Sigmoid colon (tissue), 7 donors: Measurements from ENCODE around the gene GPATCH2. TPM values are rescaled to one million over a fixed set of nuclear protein-coding genes. Genes with fewer than 3 reads are reported as not detected.

Experiments used
- DNase-seq: peaks from one replicate; pipeline ENCODE4 v3.0.0-alpha.2; 2019
- H3K27ac ChIP-seq, 4 donors: fragments of 200-600 bp; sonication (generic); one replicate each; pipeline ENCODE4 v1.5.1; 2016 to 2019; ENCODE audit warnings: mild to moderate bottlenecking in 1 of 4
- H3K27me3 ChIP-seq, 3 donors: fragments of 200-600 bp; sonication (generic); one replicate each; pipeline ENCODE4 v1.5.1; 2019; ENCODE audit warnings: mild to moderate bottlenecking in 1 of 3
- H3K36me3 ChIP-seq, 4 donors: fragments of 200-600 bp; sonication (generic); one replicate each; pipeline ENCODE4 v1.5.1; 2016 to 2019
- H3K4me1 ChIP-seq, 4 donors: fragments of 200-600 bp; sonication (generic); one replicate each; pipeline ENCODE4 v1.5.1; 2017 to 2019
- H3K4me3 ChIP-seq, 4 donors: fragments of 200-600 bp; sonication (generic); one replicate each; pipeline ENCODE4 v1.5.1; 2017 to 2019; ENCODE audit warnings: mild to moderate bottlenecking in 2 of 4, moderate library complexity in 1 of 4
- H3K9me3 ChIP-seq, 4 donors: fragments of 200-600 bp in 3 of 4; sonication (generic) in 3 of 4; one replicate each; pipeline versions ENCODE4 v1.5.1 to v1.6.1; 2013 to 2019
- EP300 ChIP-seq, 4 donors: sonication (generic); formaldehyde crosslinking; IDR thresholded peaks; one replicate each; pipeline ENCODE4 v1.6.1; 2017; ENCODE audit warnings: antibody characterized with exemption in 4 of 4
- POLR2A ChIP-seq, 2 donors: fragments of 450-650 bp; IDR thresholded peaks; one replicate each; pipeline ENCODE4 v1.6.1; 2016; ENCODE audit warnings: antibody characterized with exemption in 2 of 2, mild to moderate bottlenecking in 2 of 2, moderate library complexity in 2 of 2
- POLR2AphosphoS5 ChIP-seq, 4 donors: sonication (generic); formaldehyde crosslinking; IDR thresholded peaks; one replicate each; pipeline ENCODE4 v1.6.1; 2017; ENCODE audit warnings: antibody characterized with exemption in 4 of 4
- WGBS, 2 donors: extraction: QIAGEN DNeasy Blood & Tissue Kit; methylation state at CpG; one replicate each; pipeline ENCODE4 v1.1.7; 2013; 5-methylcytosine and 5-hydroxymethylcytosine counted together
- intact Hi-C: fragments of 100-400 bp; cut with DNase I; formaldehyde crosslinking; loops from one replicate; pipeline ENCODE4 v1.15.1; 2023
- polyA plus RNA-seq, 3 donors: library from polyadenylated mRNA; stranded (reverse); fragments of 200-250 nt; gene quantifications; one replicate each; pipeline ENCODE4 v1.2.3, GENCODE V29; 2013
- total RNA-seq, 4 donors: library from RNA; depleted of rRNA; stranded (reverse); fragments of >200 nt; gene quantifications; one replicate each; pipeline ENCODE4 v1.1.0, GENCODE V29; 2016
- TF ChIP-seq, protein P1 (sequence below), 4 experiments: fragments of 450-650 bp in 3 of 4; fragments of 200-600 bp in 1 of 4; IDR thresholded peaks; one replicate each; pipeline ENCODE4 v1.5.1; 2016 to 2019; ENCODE audit warnings: antibody characterized with exemption in 4 of 4, mild to moderate bottlenecking in 3 of 4, moderate library complexity in 2 of 4
- donor health status: healthy with polysubstance abuse.
- donor health status: Bipolar disorder and iron deficiency.
- donor health status: healthy.

GPATCH2 gene
- total and polyA plus RNA-seq, 7 donors = 3.0 to 18.5 (median 12.2) TPM

DNA sequence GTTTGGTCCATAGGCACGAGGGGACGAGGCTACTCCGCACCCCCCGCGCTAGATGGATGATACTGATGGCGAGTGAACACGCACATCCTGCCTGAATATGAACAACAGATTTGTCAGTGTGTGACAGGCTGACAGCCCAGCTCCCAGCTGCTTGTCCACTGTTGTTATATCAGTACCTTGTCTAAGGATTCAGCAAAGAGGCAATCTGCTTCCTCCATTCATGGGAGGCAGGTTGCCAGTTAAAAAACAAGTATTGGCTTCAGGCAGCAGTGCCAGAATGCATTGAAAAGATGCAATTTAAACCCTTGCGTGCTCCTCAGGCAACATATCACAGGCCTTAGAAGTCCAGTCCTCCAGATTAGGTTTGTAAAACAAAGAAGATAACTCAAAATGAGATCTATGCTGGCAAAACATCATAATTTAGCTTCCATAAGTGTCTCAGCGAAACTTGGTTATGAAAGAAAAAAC is 223.3 kb downstream of the GPATCH2 start:
- Histone ChIP-seq H3K36me3 (no peaks in the 10 kb centered on the region), H3K4me1 (no peaks in the 10 kb centered on the region), H3K27ac (peak overlapping the region in 1 of 4 donors; percentile 54), H3K9me3 (no peaks in the 10 kb centered on the region), H3K27me3 (no peaks in the 10 kb centered on the region), H3K4me3 (no peak overlapping the region)
- DNase-seq = no peak
- no peak for TF ChIP-seq POLR2AphosphoS5 (IDR thresholded peaks at IDR 0.05)
- 87 to 89% methylated on average over 9 of the region's 9 CpGs for WGBS, 2 donors
- intact Hi-C loops = no loop called here

DNA sequence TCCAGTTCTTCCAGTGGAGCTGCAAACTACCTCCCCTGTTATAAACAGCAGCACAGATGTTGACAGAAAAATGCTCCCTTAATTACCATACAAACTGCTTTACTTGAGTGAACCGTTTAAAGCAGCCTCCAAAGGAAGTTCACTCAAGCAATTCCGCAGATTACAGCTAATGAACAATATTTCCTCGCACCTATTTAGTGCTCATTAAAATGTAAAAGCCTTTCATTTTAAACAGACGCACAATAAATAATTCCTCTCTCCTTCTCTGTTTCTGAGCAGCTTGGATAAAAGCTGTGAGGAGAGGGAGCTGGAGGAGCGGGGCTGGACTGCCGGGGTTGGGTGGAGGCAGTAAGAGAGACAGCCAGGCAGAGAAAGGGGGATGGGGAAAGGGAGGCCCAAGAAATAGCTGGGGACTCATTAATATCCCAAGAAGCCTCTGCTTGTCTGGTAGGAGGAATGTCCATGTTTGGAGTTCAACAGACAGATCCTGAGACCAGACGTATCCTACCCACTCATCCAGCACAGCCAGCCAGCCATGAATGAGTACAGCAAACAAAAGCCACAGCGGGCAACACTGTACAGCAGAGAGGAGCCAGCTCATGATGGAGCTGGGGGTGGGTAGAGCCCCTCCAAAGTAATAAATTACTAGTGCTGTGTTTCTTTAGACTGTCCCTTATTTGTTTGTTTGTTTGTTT is 227.7 kb downstream of the GPATCH2 start:
- no peak for DNase-seq
- Histone ChIP-seq H3K36me3 (no peaks in the 10 kb centered on the region), H3K27ac (no peak overlapping the region), H3K4me3 (no peak overlapping the region), H3K27me3 (no peaks in the 10 kb centered on the region), H3K4me1 (no peaks in the 10 kb centered on the region), H3K9me3 (no peaks in the 10 kb centered on the region)
- intact Hi-C loops = no loop called here
- TF ChIP-seq EP300 (IDR thresholded peaks at IDR 0.05) (no peak), POLR2AphosphoS5 (IDR thresholded peaks at IDR 0.05) (no peak), POLR2A (IDR thresholded peaks at IDR 0.05) (no peak)
- TF ChIP-seq, protein P1, sequence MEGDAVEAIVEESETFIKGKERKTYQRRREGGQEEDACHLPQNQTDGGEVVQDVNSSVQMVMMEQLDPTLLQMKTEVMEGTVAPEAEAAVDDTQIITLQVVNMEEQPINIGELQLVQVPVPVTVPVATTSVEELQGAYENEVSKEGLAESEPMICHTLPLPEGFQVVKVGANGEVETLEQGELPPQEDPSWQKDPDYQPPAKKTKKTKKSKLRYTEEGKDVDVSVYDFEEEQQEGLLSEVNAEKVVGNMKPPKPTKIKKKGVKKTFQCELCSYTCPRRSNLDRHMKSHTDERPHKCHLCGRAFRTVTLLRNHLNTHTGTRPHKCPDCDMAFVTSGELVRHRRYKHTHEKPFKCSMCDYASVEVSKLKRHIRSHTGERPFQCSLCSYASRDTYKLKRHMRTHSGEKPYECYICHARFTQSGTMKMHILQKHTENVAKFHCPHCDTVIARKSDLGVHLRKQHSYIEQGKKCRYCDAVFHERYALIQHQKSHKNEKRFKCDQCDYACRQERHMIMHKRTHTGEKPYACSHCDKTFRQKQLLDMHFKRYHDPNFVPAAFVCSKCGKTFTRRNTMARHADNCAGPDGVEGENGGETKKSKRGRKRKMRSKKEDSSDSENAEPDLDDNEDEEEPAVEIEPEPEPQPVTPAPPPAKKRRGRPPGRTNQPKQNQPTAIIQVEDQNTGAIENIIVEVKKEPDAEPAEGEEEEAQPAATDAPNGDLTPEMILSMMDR (IDR thresholded peaks at IDR 0.05) = no peak
- WGBS, 2 donors = 72 to 76% methylated on average over 8 of the region's 8 CpGs

DNA sequence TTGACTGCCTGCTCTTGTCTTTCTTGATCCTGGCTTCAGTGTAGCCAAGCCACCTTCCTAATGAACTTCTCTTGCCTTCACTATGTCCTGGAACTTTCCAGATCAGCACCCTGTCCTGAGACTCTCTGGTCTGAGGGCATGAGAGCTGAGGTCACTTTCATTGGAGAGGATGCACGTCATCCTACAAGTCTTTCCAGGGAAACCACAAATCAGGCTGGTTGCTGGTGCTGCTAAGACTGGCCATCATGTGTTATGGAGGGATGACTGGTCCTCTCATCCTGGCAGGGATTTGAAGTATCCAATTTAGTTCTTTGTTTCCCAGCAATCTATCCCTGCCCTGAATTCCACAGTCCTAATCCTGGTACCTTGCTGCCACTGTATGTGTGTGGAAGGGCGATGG is 228.6 kb downstream of the GPATCH2 start:
- Histone ChIP-seq H3K4me3 (no peak overlapping the region), H3K27me3 (no peaks in the 10 kb centered on the region), H3K4me1 (no peaks in the 10 kb centered on the region), H3K36me3 (no peaks in the 10 kb centered on the region), H3K27ac (no peak overlapping the region), H3K9me3 (no peaks in the 10 kb centered on the region)
- intact Hi-C loops = no loop called here
- no peak for TF ChIP-seq POLR2AphosphoS5 (IDR thresholded peaks at IDR 0.05)
- no peak for TF ChIP-seq POLR2A (IDR thresholded peaks at IDR 0.05)
- TF ChIP-seq, protein P1 (IDR thresholded peaks at IDR 0.05) = no peak
- TF ChIP-seq EP300 (IDR thresholded peaks at IDR 0.05) = no peak
- no peak for DNase-seq
- 75 to 84% methylated on average over 2 of the region's 2 CpGs for WGBS, 2 donors

DNA sequence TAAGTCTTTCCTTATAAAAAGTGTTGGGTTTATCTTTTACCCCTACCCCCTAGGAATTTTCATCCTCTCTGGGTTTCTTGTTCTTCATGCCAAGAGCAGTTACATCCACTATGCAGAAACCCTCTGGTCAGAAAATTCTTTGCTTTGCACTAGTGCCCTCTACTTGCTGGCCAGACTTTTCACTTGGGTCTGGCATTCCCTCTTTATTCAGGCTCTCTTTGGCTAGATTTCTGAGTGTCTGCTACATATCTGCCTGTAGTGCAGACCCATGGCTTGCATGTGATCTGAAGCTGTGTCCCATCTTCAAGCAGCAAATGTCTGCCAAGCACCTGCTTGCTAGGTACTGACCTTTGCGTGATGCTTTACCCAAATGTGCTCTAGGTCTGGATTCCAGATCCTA is 237.0 kb downstream of the GPATCH2 start:
- H3K27ac ChIP-seq = no peak overlapping the region
- intact Hi-C loops = no loop called here
- TF ChIP-seq EP300 (IDR thresholded peaks at IDR 0.05) = no peak
- TF ChIP-seq, protein P1 (IDR thresholded peaks at IDR 0.05) = no peak
- H3K36me3 ChIP-seq = no peaks in the 10 kb centered on the region
- no peak overlapping the region for H3K4me3 ChIP-seq
- no peaks in the 10 kb centered on the region for H3K27me3 ChIP-seq
- no peaks in the 10 kb centered on the region for H3K9me3 ChIP-seq
- WGBS, 2 donors = 83 to 91% methylated on average over 1 of the region's 1 CpG
- H3K4me1 ChIP-seq = peaks cover 0 to 6% (median 0%) of the 10 kb centered on the region in 4 donors
- no peak for DNase-seq

DNA sequence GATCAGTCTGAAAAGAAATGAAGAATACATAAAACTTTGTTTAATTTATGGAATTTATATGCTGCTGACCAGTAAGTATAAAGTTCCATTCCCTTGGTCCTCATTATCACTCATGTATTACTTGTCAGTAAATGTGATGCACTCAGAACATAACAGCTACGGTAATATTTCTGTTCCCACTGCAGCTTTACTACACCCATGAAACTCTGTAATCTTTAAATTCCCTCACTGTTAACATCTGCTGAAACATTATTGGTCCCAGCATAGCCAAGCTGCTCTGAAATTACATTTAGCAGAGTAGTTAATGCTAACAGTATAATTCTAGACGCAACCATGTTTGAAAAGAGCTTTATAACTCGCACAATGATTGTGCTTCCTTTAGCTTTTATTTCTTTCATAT is 238.4 kb downstream of the GPATCH2 start:
- Histone ChIP-seq H3K4me3 (no peak overlapping the region), H3K27ac (no peak overlapping the region), H3K27me3 (no peaks in the 10 kb centered on the region), H3K4me1 (peaks cover 0 to 6% (median 0%) of the 10 kb centered on the region in 4 donors), H3K9me3 (no peaks in the 10 kb centered on the region), H3K36me3 (no peaks in the 10 kb centered on the region)
- no peak for TF ChIP-seq POLR2AphosphoS5 (IDR thresholded peaks at IDR 0.05)
- TF ChIP-seq, protein P1 (IDR thresholded peaks at IDR 0.05) = no peak
- no peak for TF ChIP-seq EP300 (IDR thresholded peaks at IDR 0.05)
- no peak for TF ChIP-seq POLR2A (IDR thresholded peaks at IDR 0.05)
- DNase-seq = no peak
- intact Hi-C loops = no loop called here
- WGBS, 2 donors = 69 to 70% methylated on average over 3 of the region's 3 CpGs
